ENCODE results near the gene EBLN1. TPM values are rescaled to one million over a fixed set of nuclear protein-coding genes. Genes with fewer than 3 reads are reported as not detected.

Gene EBLN1
- total RNA-seq, 1 donor from 2014 or later = not detected

GRCh38 chr10:22183771-22184461, 33.9 kb downstream of the EBLN1 start:
- no peak overlapping the region for H3K4me3 Mint-ChIP-seq (ENCODE audit: unreplicated experiment)
- no peaks in the 10 kb centered on the region for H3K36me3 Mint-ChIP-seq (ENCODE audit: unreplicated experiment)
- no peaks in the 10 kb centered on the region for H3K27me3 Mint-ChIP-seq (ENCODE audit: unreplicated experiment)
- peaks cover 12% of the 10 kb centered on the region for H3K9me3 Mint-ChIP-seq (ENCODE audit: unreplicated experiment)
- peak overlapping the region; percentile 24 for H3K27ac Mint-ChIP-seq (ENCODE audit: unreplicated experiment)
- peaks cover 24% of the 10 kb centered on the region for H3K4me1 Mint-ChIP-seq (ENCODE audit: unreplicated experiment)
- no peak for TF ChIP-seq CTCF (IDR thresholded peaks at IDR 0.05)
- DNase-seq (ENCODE audit: extremely low spot score, unreplicated experiment) = no peak

- Mint-ChIP-seq H3K27me3 (ENCODE audit: unreplicated experiment) (no peaks in the 10 kb centered on the region), H3K36me3 (ENCODE audit: unreplicated experiment) (no peaks in the 10 kb centered on the region), H3K4me3 (ENCODE audit: unreplicated experiment) (no peak overlapping the region), H3K9me3 (ENCODE audit: unreplicated experiment) (peaks cover 12% of the 10 kb centered on the region), H3K27ac (ENCODE audit: unreplicated experiment) (no peak overlapping the region), H3K4me1 (ENCODE audit: unreplicated experiment) (peaks cover 18% of the 10 kb centered on the region)
- no peak for DNase-seq (ENCODE audit: extremely low spot score, unreplicated experiment)
- no peak for TF ChIP-seq CTCF (IDR thresholded peaks at IDR 0.05)
These were observed 37.1 kb downstream of the EBLN1 start for GRCh38 chr10:22180724-22181123.

- Mint-ChIP-seq H3K4me3 (ENCODE audit: unreplicated experiment) (no peak overlapping the region), H3K4me1 (ENCODE audit: unreplicated experiment) (peaks cover 7% of the 10 kb centered on the region), H3K27me3 (ENCODE audit: unreplicated experiment) (no peaks in the 10 kb centered on the region), H3K27ac (ENCODE audit: unreplicated experiment) (no peak overlapping the region), H3K36me3 (ENCODE audit: unreplicated experiment) (peaks cover 2% of the 10 kb centered on the region), H3K9me3 (ENCODE audit: unreplicated experiment) (peaks cover 6% of the 10 kb centered on the region)
- no peak for DNase-seq (ENCODE audit: extremely low spot score, unreplicated experiment)
- TF ChIP-seq CTCF (IDR thresholded peaks at IDR 0.05) = no peak
These were observed 43.4 kb downstream of the EBLN1 start for GRCh38 chr10:22174442-22174841.

- no peaks in the 10 kb centered on the region for H3K27me3 Mint-ChIP-seq (ENCODE audit: unreplicated experiment)
- peaks cover 13% of the 10 kb centered on the region for H3K4me1 Mint-ChIP-seq (ENCODE audit: unreplicated experiment)
These were observed 46.7 kb downstream of the EBLN1 start for GRCh38 chr10:22171131-22171530.

GRCh38 chr10:22170582-22170981, 47.2 kb downstream of the EBLN1 start:
- Mint-ChIP-seq H3K27ac (ENCODE audit: unreplicated experiment) (no peak overlapping the region), H3K4me3 (ENCODE audit: unreplicated experiment) (no peak overlapping the region), H3K9me3 (ENCODE audit: unreplicated experiment) (peaks cover 9% of the 10 kb centered on the region), H3K27me3 (ENCODE audit: unreplicated experiment) (no peaks in the 10 kb centered on the region), H3K4me1 (ENCODE audit: unreplicated experiment) (peaks cover 13% of the 10 kb centered on the region), H3K36me3 (ENCODE audit: unreplicated experiment) (peaks cover 2% of the 10 kb centered on the region)
- TF ChIP-seq CTCF (IDR thresholded peaks at IDR 0.05) = no peak
- no peak for DNase-seq (ENCODE audit: extremely low spot score, unreplicated experiment)

More at GRCh38 chr10:22171131-22171530, 46.7 kb downstream of the EBLN1 start:
- DNase-seq (ENCODE audit: extremely low spot score, unreplicated experiment) = no peak
- Mint-ChIP-seq H3K4me3 (ENCODE audit: unreplicated experiment) (no peak overlapping the region), H3K9me3 (ENCODE audit: unreplicated experiment) (peaks cover 9% of the 10 kb centered on the region), H3K27ac (ENCODE audit: unreplicated experiment) (no peak overlapping the region), H3K36me3 (ENCODE audit: unreplicated experiment) (peaks cover 2% of the 10 kb centered on the region)
- TF ChIP-seq CTCF (IDR thresholded peaks at IDR 0.05) = no peak
